Stimulated activated CD4-positive, alpha-beta T cell treated with anti-CD3 and anti-CD28 coated beads, Interleukin-15, amount 100 ng/mL, for 48 hours (primary cell): Measurements from ENCODE around the gene BHMT.

ENCODE experiments used
- DNase-seq, 2 donors: peaks; one replicate each; pipeline ENCODE4 v3.0.0-alpha.2; 2020; ENCODE audit warnings: low read depth in 2 of 2

Gene BHMT, protein sequence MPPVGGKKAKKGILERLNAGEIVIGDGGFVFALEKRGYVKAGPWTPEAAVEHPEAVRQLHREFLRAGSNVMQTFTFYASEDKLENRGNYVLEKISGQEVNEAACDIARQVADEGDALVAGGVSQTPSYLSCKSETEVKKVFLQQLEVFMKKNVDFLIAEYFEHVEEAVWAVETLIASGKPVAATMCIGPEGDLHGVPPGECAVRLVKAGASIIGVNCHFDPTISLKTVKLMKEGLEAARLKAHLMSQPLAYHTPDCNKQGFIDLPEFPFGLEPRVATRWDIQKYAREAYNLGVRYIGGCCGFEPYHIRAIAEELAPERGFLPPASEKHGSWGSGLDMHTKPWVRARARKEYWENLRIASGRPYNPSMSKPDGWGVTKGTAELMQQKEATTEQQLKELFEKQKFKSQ

GRCh38 chr5:79111387-79111959 is at the start of gene BHMT:
TSS of gene BHMT (plus strand) at chr5:79111809. CDS start at chr5:79111886, 77 bp downstream.
- no peak for DNase-seq

DNA sequence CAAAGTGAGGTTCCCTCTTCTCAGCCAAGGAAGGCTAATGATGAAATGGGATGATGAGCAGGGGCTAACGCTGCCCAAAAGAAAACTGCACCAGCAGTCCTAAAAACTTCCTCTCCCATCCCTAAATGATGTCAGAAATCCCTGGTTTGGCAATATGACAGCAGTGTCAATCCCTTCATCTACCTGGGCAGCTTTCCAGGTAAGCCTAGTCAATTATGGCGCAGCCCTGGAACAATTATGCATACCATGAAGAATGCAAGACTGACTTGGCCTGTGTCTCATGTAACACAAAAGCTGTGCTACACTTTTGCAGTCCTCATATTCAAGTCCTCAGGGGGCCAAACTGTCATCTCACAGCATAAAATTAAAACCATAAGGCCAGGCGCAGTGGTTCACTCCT is 49.2 kb upstream of the BHMT start:
- DNase-seq: no peak

- no peak for DNase-seq
Observed at GRCh38 chr5:79069488-79070349, 41.9 kb upstream of the BHMT start, which contains the start of the genes BHMT2 and DMGDH. TSS of gene BHMT2 (plus strand) at chr5:79069767. CDS start at chr5:79069783, 16 bp downstream. TSS of gene DMGDH (minus strand) at chr5:79069674. CDS start at chr5:79069620, 54 bp downstream.

DNA sequence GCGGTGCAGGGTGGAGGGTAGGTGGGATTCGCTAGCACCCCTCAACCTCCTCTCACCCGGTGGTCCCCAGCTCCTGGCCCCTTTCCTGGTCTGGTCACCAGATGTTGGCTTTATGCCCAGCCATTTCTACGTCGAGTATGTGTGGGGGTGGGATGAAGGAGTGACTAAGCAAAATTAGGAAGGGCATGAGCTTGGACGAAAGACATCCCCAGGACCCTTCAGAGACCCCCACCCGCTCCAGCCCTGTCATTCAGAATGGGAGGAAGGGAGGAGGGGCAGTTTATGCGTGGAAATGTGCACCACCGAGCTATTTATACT is 41.3 kb upstream of the BHMT start:
- no peak for DNase-seq

- no peak for DNase-seq
Observed at GRCh38 chr5:79074641-79075040, 37.0 kb upstream of the BHMT start.

GRCh38 chr5:79075646-79076426 is 35.8 kb upstream of the BHMT start:
- DNase-seq: no peak

- DNase-seq: no peak
Observed at GRCh38 chr5:79076819-79077218, 34.8 kb upstream of the BHMT start.

DNA sequence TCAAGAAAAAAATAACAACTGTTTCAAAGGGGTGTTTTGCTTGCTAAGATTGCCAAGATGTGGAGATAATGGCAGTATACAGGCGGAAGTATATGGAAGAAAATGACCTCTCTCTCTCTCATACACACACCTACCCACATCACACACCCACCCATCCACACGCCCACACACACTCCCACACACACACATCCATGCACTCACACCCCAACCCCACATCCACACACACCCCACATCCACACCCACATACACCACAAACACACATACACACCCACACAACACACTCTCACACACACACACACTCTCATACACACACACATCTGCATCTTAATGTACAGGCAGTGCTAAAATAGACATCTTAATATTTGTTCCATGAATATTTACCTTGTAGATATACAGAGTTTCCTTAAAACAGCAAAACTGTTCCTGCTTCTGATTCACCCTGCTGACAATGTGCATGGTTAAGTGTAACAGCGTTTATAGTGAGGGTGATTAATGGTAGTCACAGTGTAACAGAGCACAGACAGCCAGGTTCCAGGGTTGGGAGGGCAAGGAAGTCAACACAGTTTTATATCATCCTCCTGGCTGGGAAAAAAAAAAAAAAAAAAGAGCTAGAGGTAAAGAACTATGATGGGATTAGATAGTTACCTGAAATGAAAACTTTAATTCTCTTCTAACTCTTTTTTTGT is 33.8 kb upstream of the BHMT start:
- DNase-seq: no peak

- no peak for DNase-seq
Observed at GRCh38 chr5:79080804-79081203, 30.8 kb upstream of the BHMT start.

DNA sequence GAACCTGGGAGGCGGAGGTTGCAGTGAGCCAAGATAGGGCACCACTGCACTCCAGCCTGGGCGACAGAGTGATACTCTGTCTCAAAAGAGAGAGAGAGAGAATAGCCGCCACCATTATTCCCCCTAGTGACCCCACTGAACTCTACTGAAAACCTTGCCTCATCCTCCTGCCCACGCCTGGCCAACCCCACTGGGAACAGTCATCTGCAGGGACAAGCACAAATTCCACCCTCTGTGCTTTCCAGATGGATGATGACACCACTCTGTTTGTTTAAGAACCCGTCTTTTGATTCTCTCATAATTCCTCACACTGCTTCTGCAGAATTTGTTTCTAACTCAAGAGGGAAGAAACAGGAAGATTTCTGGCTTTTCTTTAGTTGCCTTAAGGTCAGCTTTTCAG is 29.8 kb upstream of the BHMT start:
- DNase-seq: no peak

- DNase-seq: no peak
Observed at GRCh38 chr5:79086116-79086515, 25.5 kb upstream of the BHMT start.

DNA sequence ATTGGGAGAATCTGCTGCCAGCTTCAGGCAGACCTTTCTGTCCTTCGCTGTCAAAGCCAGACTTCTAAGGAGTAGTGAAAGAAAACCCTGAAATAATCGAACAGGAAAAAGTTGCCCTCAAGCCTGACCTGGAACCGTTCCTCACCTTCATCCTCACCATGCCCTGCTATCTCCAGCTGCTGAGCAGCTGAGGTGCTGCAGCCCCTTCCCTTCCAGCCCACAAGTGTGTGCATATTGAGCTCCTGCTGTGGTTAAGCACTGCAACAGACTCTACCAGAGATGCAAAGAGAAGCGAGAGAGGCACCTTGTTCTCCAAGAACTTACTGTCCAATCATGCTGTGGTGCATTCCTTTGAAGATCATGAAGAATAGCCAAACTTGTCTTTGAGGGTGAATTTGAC is 23.1 kb upstream of the BHMT start:
- no peak for DNase-seq

- DNase-seq: no peak
Observed at GRCh38 chr5:79091064-79091463, 20.5 kb upstream of the BHMT start.

DNA sequence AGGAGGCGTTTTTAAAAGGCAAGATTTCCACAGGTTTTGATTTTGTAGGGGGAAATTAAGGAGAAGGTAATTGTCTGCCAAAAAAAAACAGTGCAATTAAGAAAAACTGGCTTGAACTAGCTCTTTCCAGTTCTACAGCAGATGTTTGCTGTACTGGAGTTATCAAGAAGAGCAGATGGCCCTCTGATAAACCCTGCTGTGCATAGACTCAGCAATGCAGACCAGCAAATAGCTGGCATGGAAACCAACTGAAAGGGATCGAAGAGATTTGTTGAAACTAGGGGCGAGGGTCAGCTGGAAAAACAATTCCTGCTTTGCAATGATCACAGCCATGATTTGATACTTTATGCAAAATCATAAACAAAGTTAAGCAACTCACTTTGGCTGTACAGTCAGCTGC is 17.8 kb upstream of the BHMT start:
- DNase-seq: no peak

GRCh38 chr5:79105868-79106267 is 5.7 kb upstream of the BHMT start:
- no peak for DNase-seq

DNA sequence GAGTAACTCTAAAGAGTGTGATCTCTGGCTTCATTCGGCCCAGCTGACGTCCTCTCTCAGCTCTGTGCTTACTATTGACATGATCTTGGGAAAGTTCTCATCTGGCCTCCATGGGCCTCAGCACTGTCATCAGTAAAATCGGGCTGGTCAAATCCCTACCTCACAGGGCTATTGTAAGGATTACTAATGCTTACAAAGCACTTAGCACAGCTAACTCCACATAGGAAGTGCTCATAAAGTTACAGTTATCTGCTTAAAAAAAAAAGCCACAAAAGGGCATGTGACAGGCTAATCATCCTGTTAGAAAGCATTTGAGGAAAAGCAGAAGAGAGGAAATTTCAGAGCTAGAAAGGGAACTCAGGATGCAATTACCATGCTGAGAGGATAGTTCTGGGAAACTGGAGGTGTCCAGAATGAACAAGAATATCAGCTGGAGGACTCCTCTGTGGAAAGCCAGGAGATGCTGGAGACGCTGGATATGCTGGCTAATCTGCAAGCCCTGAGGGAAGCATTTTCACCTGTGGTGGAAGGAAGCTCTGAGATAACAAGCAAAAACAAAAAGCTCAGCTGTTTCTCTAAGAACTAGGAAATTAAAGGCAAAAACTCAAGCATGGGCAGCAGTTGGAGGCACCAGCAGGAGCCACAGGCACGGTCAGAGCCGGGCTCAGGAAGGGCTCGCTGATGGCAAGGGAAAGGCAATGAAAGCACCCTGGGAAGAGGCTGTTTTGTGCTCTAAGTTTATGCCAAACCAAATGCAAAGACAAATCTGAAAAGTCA is 4.4 kb upstream of the BHMT start:
- no peak for DNase-seq

- DNase-seq: no peak
Observed at GRCh38 chr5:79108086-79108485, 3.5 kb upstream of the BHMT start.

DNA sequence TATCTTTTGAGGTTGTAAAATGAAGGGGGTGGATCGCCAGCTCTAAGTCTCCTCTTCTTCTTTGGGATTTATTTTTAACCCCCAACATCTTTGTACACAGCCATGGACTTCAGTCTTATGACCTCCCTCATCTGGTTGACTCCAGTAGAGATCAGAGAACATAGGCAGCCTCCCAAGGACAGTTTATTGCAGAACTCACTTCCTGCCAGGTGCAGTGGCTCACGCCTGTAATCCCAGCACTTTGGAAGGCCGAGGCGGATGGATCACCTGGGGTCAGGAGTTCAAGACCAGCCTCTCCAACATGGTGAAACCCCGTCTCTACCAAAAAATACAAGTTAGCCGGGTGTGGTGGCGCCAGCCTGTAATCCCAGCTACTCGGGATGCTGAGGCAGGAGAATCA is 2.8 kb upstream of the BHMT start:
- DNase-seq: no peak

DNA sequence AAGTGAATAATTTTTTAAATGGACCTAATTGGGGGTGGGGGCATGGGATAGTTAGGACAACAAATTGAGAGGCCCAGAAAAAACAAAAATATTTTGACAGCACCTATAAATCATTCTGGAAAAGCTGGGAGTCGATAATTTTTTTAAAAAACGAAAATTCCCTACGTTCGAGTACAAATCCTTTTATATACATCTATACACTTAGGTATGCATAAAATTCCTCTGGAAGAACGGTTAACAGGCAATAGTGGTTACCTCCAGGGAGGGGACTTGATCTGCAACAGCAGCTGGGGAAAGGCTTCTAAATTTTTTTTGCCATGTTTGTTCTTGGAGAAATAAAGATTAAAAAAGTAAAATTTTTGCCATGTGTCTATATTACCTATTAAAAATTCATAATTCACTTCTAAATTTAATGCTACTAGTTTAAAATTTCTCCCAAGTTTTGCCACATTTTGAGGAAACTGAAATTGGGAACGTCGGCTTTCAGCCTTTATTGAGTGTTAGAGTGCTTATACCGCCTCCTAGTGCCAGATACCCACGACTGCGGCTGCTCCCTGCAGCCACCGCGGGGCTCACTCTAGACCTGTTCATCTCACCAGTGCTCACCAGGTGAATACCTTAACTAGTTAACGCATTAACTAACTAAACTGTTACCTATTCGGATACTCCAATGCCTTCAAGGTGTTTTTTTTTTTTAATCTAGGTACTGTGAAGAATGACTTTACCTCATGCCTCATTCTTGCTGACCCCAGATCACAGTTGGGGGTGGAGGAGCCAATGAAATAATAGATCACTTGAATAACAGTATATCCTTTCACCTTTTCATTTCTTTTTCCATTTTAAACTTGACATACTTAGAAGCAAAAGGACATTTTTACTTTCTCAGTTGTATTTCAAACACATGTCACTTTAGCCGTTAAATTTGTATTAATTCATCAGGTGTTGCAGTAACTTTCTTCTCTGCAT is 1.8 kb upstream of the BHMT start:
- peak in 1 of 2 donors; percentile 14 for DNase-seq
